Activated gamma-delta T cell treated with Interleukin-2 at 50 U/mL for 16 hours (primary cell): ENCODE data around the gene HIVEP3.
"Not testable (repeated sequence)": the region's sequence is repeated elsewhere in the genome, so short reads cannot be mapped to it uniquely, and the experiment has no call there.

ENCODE experiments used
- DNase-seq: peaks from one replicate; pipeline ENCODE4 v3.0.0-alpha.2; 2020

The HIVEP3 gene

GRCh38 chr1:41573785-41574713 is 344.7 kb downstream of the HIVEP3 start:
- peak; percentile 81 for DNase-seq

- no peak for DNase-seq
Observed at GRCh38 chr1:41573194-41573593, 345.5 kb downstream of the HIVEP3 start.

GRCh38 chr1:41572224-41572623 is 346.5 kb downstream of the HIVEP3 start:
- no peak for DNase-seq

- no peak for DNase-seq
Observed at GRCh38 chr1:41571041-41571440, 347.7 kb downstream of the HIVEP3 start.

GRCh38 chr1:41568204-41568603 is 350.5 kb downstream of the HIVEP3 start:
- DNase-seq, result no peak

- DNase-seq, result no peak
Observed at GRCh38 chr1:41566969-41567368, 351.8 kb downstream of the HIVEP3 start.

GRCh38 chr1:41566274-41566885 is 352.3 kb downstream of the HIVEP3 start:
- DNase-seq, result no peak

- no peak for DNase-seq
Observed at GRCh38 chr1:41564741-41565475, 353.8 kb downstream of the HIVEP3 start.

- DNase-seq, result no peak
Observed at GRCh38 chr1:41562328-41562727, 356.4 kb downstream of the HIVEP3 start.

GRCh38 chr1:41560931-41561330 is 357.8 kb downstream of the HIVEP3 start:
- DNase-seq, result no peak

- DNase-seq, result no peak
Observed at GRCh38 chr1:41560496-41560895, 358.2 kb downstream of the HIVEP3 start.

- no peak for DNase-seq
Observed at GRCh38 chr1:41559331-41559730, 359.4 kb downstream of the HIVEP3 start.

- no peak for DNase-seq
Observed at GRCh38 chr1:41558761-41559171, 360.0 kb downstream of the HIVEP3 start.

- DNase-seq, result no peak
Observed at GRCh38 chr1:41557751-41558455, 360.8 kb downstream of the HIVEP3 start.

- DNase-seq, result not testable (repeated sequence)
Observed at GRCh38 chr1:41554746-41555145, 364.0 kb downstream of the HIVEP3 start.

- no peak for DNase-seq
Observed at GRCh38 chr1:41547781-41548560, 370.8 kb downstream of the HIVEP3 start.

- no peak for DNase-seq
Observed at GRCh38 chr1:41547336-41547735, 371.4 kb downstream of the HIVEP3 start.

GRCh38 chr1:41546833-41547135 is 371.9 kb downstream of the HIVEP3 start:
- DNase-seq, result no peak

- DNase-seq, result no peak
Observed at GRCh38 chr1:41545996-41546832, 372.5 kb downstream of the HIVEP3 start.

- DNase-seq, result no peak
Observed at GRCh38 chr1:41542196-41542930, 376.4 kb downstream of the HIVEP3 start.

- no peak for DNase-seq
Observed at GRCh38 chr1:41541592-41541952, 377.1 kb downstream of the HIVEP3 start.
